IMR-90 (cell line): ENCODE data around the gene SDK1. TPM values are rescaled to one million over a fixed set of nuclear protein-coding genes. Genes with fewer than 3 reads are reported as not detected.

Source experiments
- ATAC-seq: fragments of 200-7000 bp; cut with Tn5 transposase; 2 replicates; pipeline ENCODE4 v1.9.1; 2020; ENCODE audit warnings: low read depth, mild to moderate bottlenecking, moderate library complexity
- BruUV-seq: library from RNA; stranded (reverse); fragments of 400-500 nt; replicated peaks from 2 replicates; lab custom pipeline; 2021; lab: Mats Ljungman, UMichigan
- CTCF ChIA-PET: fragments of 300-600 bp; formaldehyde crosslinking; extraction: SDS; loops from one replicate; lab custom pipeline; 2021; ENCODE audit warnings: antibody characterized with exemption; lab: Yijun Ruan, JAX
- POLR2A ChIA-PET: fragments of 300-600 bp; sonication (Branson Sonifier 250); formaldehyde crosslinking; loops from one replicate; lab custom pipeline; 2022; ENCODE audit warnings: antibody characterized with exemption; ENCODE audit not compliant: unreplicated experiment; lab: Charles Lee
- DNase-seq: peaks from one replicate; pipeline ENCODE4 v3.0.0; 2013
- H2AFZ ChIP-seq: replicated peaks from 2 replicates; pipeline ENCODE3; 2013; ENCODE audit warnings: low read length, mild to moderate bottlenecking; ENCODE audit not compliant: poor library complexity
- H2AK5ac ChIP-seq: 2 replicates; pipeline ENCODE4 v1.6.1; 2013; ENCODE audit warnings: low read depth, low read length, inconsistent platforms
- H2AK9ac ChIP-seq: replicated peaks from 2 replicates; pipeline ENCODE3; 2013; ENCODE audit warnings: mild to moderate bottlenecking, low read depth, low read length, moderate library complexity; ENCODE audit not compliant: poor library complexity
- H2BK120ac ChIP-seq: 2 replicates; pipeline ENCODE4 v1.6.1; 2013; ENCODE audit warnings: low read depth, low read length, inconsistent platforms
- H2BK15ac ChIP-seq: 3 replicates; pipeline ENCODE4 v1.6.1; 2013; ENCODE audit warnings: low read depth, low read length, inconsistent platforms
- H2BK20ac ChIP-seq: 2 replicates; pipeline ENCODE4 v1.6.1; 2013; ENCODE audit warnings: low read depth, mild to moderate bottlenecking, inconsistent platforms, low read length, moderate library complexity
- H2BK5ac ChIP-seq: 2 replicates; pipeline ENCODE4 v1.6.1; 2013; ENCODE audit warnings: mild to moderate bottlenecking, low read depth, low read length, inconsistent platforms; ENCODE audit not compliant: poor library complexity, severe bottlenecking
- H3K14ac ChIP-seq: replicated peaks from 2 replicates; pipeline ENCODE4 v1.6.1; 2013; ENCODE audit warnings: low read depth, low read length, inconsistent platforms
- H3K18ac ChIP-seq: 2 replicates; pipeline ENCODE4 v1.6.1; 2013; ENCODE audit warnings: low read depth, low read length, control low read depth
- H3K23ac ChIP-seq: 2 replicates; pipeline ENCODE4 v1.6.1; 2013; ENCODE audit warnings: low read depth, low read length, inconsistent platforms
- H3K27ac ChIP-seq: 2 replicates; pipeline ENCODE4 v1.5.1; 2013; ENCODE audit warnings: mild to moderate bottlenecking, control low read depth, low read length; ENCODE audit not compliant: insufficient read depth
- H3K27me3 ChIP-seq: 2 replicates; pipeline ENCODE4 v1.6.1; 2013; ENCODE audit warnings: low read length; ENCODE audit not compliant: control insufficient read depth, insufficient read depth
- H3K36me3 ChIP-seq: 2 replicates; pipeline ENCODE4 v1.6.1; 2013; ENCODE audit warnings: low read length, mixed read lengths; ENCODE audit not compliant: control insufficient read depth, insufficient read depth
- H3K4ac ChIP-seq: 2 replicates; pipeline ENCODE4 v1.6.1; 2013; ENCODE audit warnings: low read depth, low read length, inconsistent platforms
- H3K4me1 ChIP-seq: 2 replicates; pipeline ENCODE4 v1.6.1; 2013; ENCODE audit warnings: low read length, mixed read lengths; ENCODE audit not compliant: control insufficient read depth, insufficient read depth
- H3K4me2 ChIP-seq: 2 replicates; pipeline ENCODE4 v1.6.1; 2013; ENCODE audit warnings: low read depth, mild to moderate bottlenecking, control low read depth, low read length, moderate library complexity
- H3K4me3 ChIP-seq: 2 replicates; pipeline ENCODE4 v1.5.1; 2013; ENCODE audit warnings: low read depth, mild to moderate bottlenecking, control low read depth, low read length, moderate library complexity; ENCODE audit not compliant: insufficient read depth
- H3K56ac ChIP-seq: 2 replicates; pipeline ENCODE4 v1.6.1; 2013; ENCODE audit warnings: low read length, inconsistent platforms; ENCODE audit not compliant: insufficient read depth; ENCODE audit errors: extremely low read depth
- H3K79me1 ChIP-seq, 2 experiments: 2 replicates each; pipeline ENCODE4 v1.6.1; 2013; ENCODE audit warnings: low read length in 2 of 2, inconsistent platforms in 1 of 2, low read depth in 1 of 2
- H3K9ac ChIP-seq: 2 replicates; pipeline ENCODE4 v1.6.1; 2013; ENCODE audit warnings: low read depth, low read length, control low read depth
- H3K9me1 ChIP-seq: 2 replicates; pipeline ENCODE4 v1.6.1; 2013; ENCODE audit warnings: low read length, inconsistent platforms; ENCODE audit not compliant: insufficient read depth
- H3K9me3 ChIP-seq: 2 replicates; pipeline ENCODE4 v1.6.1; 2013; ENCODE audit warnings: low read length; ENCODE audit not compliant: control insufficient read depth, insufficient read depth
- H4K20me1 ChIP-seq: 2 replicates; pipeline ENCODE4 v1.6.1; 2013; ENCODE audit warnings: low read length, inconsistent platforms; ENCODE audit not compliant: insufficient read depth
- H4K5ac ChIP-seq: 2 replicates; pipeline ENCODE4 v1.6.1; 2013; ENCODE audit warnings: mild to moderate bottlenecking, low read depth, low read length, control low read depth
- H4K8ac ChIP-seq, 2 experiments: 2 replicates each; pipeline ENCODE4 v1.6.1; 2013; ENCODE audit warnings: low read depth in 2 of 2, low read length in 2 of 2, control low read depth in 1 of 2, inconsistent platforms in 1 of 2
- H4K91ac ChIP-seq: 2 replicates; pipeline ENCODE4 v1.6.1; 2013; ENCODE audit warnings: low read depth, low read length, inconsistent platforms; ENCODE audit not compliant: insufficient read depth
- CHD1 ChIP-seq: IDR thresholded peaks from 2 replicates; pipeline ENCODE4 v1.6.1; 2012; ENCODE audit warnings: low read depth, low read length, improper control_type of control experiment
- WGBS, 2 experiments: methylation state at CpG; one replicate each; pipeline versions ENCODE4 v1.1.5 to v1.1.7; 2013; ENCODE audit warnings: missing lambda C conversion rate in 2 of 2; ENCODE audit not compliant: insufficient read length in 1 of 2; ENCODE audit errors: extremely low coverage in 2 of 2; 5-methylcytosine and 5-hydroxymethylcytosine counted together
- dilution Hi-C: fragments of 300-500 bp; cut with HindIII; formaldehyde crosslinking; loops from one replicate; pipeline ENCODE4 v1.14.3; 2018; ENCODE audit warnings: low sequenced_read_pairs; ENCODE audit not compliant: unreplicated experiment
- in situ Hi-C: fragments of 300-500 bp; cut with MboI; formaldehyde crosslinking; loops from 3 replicates; pipeline ENCODE4 v1.14.3; 2019; ENCODE audit warnings: low sequenced_read_pairs, inconsistent platforms, mixed read lengths
- intact Hi-C: fragments of 100-400 bp; cut with micrococcal nuclease; formaldehyde crosslinking; loops from 2 replicates; pipeline ENCODE4 v1.10.0; 2022
- polyA plus RNA-seq, 3 experiments: library from polyadenylated mRNA; depleted of rRNA; stranded (reverse); fragments of >200 nt; gene quantifications; 2 replicates each; pipeline ENCODE4 v1.2.3, GENCODE V29; 2012; ENCODE audit warnings: low replicate concordance in 1 of 3
- total RNA-seq: library from RNA; depleted of rRNA; stranded (reverse); fragments of >200 nt; gene quantifications from 2 replicates; pipeline ENCODE4 v1.2.3, GENCODE V29; 2012

Gene SDK1
- total and polyA plus RNA-seq, 2 of the 4 experiments (the other 2 are of a cell fraction): 1.5 to 1.6 TPM

DNA sequence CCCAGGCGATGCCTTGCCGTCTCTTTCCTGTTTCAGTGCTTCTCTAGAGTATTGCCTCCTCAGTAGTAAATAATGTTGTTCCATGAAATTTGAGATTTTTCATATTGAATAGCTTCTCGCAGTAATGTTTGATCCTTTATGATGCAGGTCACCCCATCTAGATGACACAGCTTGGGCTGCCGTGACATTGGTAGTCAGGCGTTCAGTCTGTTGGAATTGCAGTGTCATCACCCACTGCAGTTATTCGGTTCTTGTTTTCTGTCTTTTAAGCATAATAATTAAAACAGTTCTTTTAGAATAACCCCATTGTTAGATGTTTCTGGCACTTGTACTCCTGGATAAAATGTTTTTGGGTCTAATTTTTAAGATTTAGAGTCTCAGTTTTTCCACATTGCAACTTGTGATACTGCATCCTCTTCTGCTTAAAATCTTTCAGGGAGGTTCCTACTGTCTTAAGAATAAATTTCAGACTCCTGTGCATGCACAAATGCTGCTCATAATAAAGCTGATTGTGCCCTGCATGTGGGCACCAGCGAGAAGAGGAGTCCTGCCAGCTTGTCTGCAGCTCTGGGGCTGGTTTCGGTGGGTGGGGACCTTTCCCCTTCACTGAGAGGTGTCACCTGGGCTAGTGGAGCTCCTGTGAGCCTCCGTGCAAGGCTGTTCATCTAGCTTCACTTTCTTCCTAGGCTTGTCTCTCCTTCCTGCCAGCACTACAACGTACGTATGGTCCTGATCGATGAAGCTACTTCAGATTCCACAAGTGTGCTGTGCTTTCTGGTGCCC lies 44.8 kb downstream of the SDK1 start:
- CTCF ChIA-PET: no interaction called here
- dilution Hi-C loops: no loop called here

More for the DNA sequence above, 44.8 kb downstream of the SDK1 start:
- H3K9ac ChIP-seq: no peak overlapping the region
- no peak overlapping the region for H2BK20ac ChIP-seq
- H3K4me1 ChIP-seq: no peaks in the 10 kb centered on the region
- no peak overlapping the region for H2AK9ac ChIP-seq
- in situ Hi-C loops: no loop called here
- intact Hi-C loops: no loop called here
- H2BK15ac ChIP-seq: no peak overlapping the region
- no peak overlapping the region for H4K8ac ChIP-seq
- no peaks in the 10 kb centered on the region for H3K27me3 ChIP-seq
- no peaks in the 10 kb centered on the region for H3K36me3 ChIP-seq
- ATAC-seq (no peak), DNase-seq (no peak)
- H3K18ac ChIP-seq: no peak overlapping the region
- H3K23ac ChIP-seq: no peak overlapping the region
- H3K9me3 ChIP-seq: no peaks in the 10 kb centered on the region
- no peak overlapping the region for H4K5ac ChIP-seq
- no peak overlapping the region for H3K4me2 ChIP-seq
- H2AFZ ChIP-seq: no peak overlapping the region
- H2BK5ac ChIP-seq: no peak overlapping the region
- no peak overlapping the region for H3K14ac ChIP-seq
- no peak for TF ChIP-seq CHD1
- no peak overlapping the region for H3K4me3 ChIP-seq
- WGBS, 2 experiments: 81% methylated on average over 2 of the region's 12 CpGs; no CpG with 5 or more reads in 1 of the 2 experiments
- no peak overlapping the region for H2AK5ac ChIP-seq
- H4K20me1 ChIP-seq: no peaks in the 10 kb centered on the region
- no peak overlapping the region for H3K27ac ChIP-seq
- no peak overlapping the region for H3K56ac ChIP-seq
- no peak overlapping the region for H4K91ac ChIP-seq
- POLR2A ChIA-PET: no interaction called here
- H2BK120ac ChIP-seq: no peak overlapping the region
- no peaks in the 10 kb centered on the region for H3K79me1 ChIP-seq
- no peaks in the 10 kb centered on the region for H3K9me1 ChIP-seq
- BruUV-seq: no TSS peak
- no peak overlapping the region for H3K4ac ChIP-seq
